ENCODE data around the gene GNG7. TPM values are rescaled to one million over a fixed set of nuclear protein-coding genes. Genes with fewer than 3 reads are reported as not detected.
"Not testable (repeated sequence)": the region's sequence is repeated elsewhere in the genome, so short reads cannot be mapped to it uniquely, and the experiment has no call there.

The GNG7 gene
- polyA plus RNA-seq, 3 donors, result 1.1 to 1.6 (median 1.3) TPM

GRCh38 chr19:2714531-2715269, 12.2 kb upstream of the GNG7 start:
- no peaks in the 10 kb centered on the region for H3K79me2 ChIP-seq (ENCODE audit: insufficient read depth, low read length)
- Mint-ChIP-seq H3K27ac (no peak overlapping the region), H3K4me1 (peaks cover 15% of the 10 kb centered on the region), H3K27me3 (ENCODE audit: low read depth in 3 of 3) (peaks cover 8 to 29% (median 10%) of the 10 kb centered on the region in 3 donors), H3K4me3 (no peak overlapping the region), H3K36me3 (no peaks in the 10 kb centered on the region), H3K9me3 (peaks cover 10 to 22% (median 13%) of the 10 kb centered on the region in 7 donors)
- H3K9me3 ChIP-seq (replicated peaks in 1 of 2; ENCODE audit: control insufficient read depth in 1 of 2, insufficient read depth in 1 of 2, low read length in 2 of 2), result peaks cover 14% of the 10 kb centered on the region in 2 donors
- H3K4me3 ChIP-seq (replicated peaks in 1 of 3; ENCODE audit: low read depth in 2 of 3, low read length in 3 of 3), result no peak overlapping the region
- H3K4me2 ChIP-seq (replicated peaks; ENCODE audit: extremely low read depth, low read length, poor library complexity, severe bottlenecking), result no peak overlapping the region
- TF ChIP-seq, protein P1, sequence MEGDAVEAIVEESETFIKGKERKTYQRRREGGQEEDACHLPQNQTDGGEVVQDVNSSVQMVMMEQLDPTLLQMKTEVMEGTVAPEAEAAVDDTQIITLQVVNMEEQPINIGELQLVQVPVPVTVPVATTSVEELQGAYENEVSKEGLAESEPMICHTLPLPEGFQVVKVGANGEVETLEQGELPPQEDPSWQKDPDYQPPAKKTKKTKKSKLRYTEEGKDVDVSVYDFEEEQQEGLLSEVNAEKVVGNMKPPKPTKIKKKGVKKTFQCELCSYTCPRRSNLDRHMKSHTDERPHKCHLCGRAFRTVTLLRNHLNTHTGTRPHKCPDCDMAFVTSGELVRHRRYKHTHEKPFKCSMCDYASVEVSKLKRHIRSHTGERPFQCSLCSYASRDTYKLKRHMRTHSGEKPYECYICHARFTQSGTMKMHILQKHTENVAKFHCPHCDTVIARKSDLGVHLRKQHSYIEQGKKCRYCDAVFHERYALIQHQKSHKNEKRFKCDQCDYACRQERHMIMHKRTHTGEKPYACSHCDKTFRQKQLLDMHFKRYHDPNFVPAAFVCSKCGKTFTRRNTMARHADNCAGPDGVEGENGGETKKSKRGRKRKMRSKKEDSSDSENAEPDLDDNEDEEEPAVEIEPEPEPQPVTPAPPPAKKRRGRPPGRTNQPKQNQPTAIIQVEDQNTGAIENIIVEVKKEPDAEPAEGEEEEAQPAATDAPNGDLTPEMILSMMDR (IDR thresholded peaks at IDR 0.05), result no peak
- intact Hi-C loops (cut with micrococcal nuclease), result no loop called here
- no peaks in the 10 kb centered on the region for H4K20me1 ChIP-seq (ENCODE audit: insufficient read depth, low read length)
- 93% methylated on average over 13 of the region's 16 CpGs for WGBS (ENCODE audit: insufficient coverage)
- peaks cover 3 to 6% of the 10 kb centered on the region in 2 donors for H3K27me3 ChIP-seq (ENCODE audit: control insufficient read depth in 2 of 2, insufficient read depth in 2 of 2, low read length in 2 of 2)
- H3K9ac ChIP-seq (ENCODE audit: insufficient read depth, low read length, poor library complexity, severe bottlenecking), result no peak overlapping the region
- H3K27ac ChIP-seq (ENCODE audit: low read depth in 1 of 2, low read length in 2 of 2), result no peak overlapping the region
- H3K36me3 ChIP-seq (replicated peaks in 1 of 2; ENCODE audit: control insufficient read depth in 1 of 2, insufficient read depth in 2 of 2, low read length in 2 of 2), result no peaks in the 10 kb centered on the region
- DNase-seq, result no peak
- no peak overlapping the region for H2AFZ ChIP-seq (ENCODE audit: insufficient read depth, low read depth, low read length, poor library complexity, severe bottlenecking)
- H3K4me1 ChIP-seq (ENCODE audit: control insufficient read depth in 1 of 2, insufficient read depth in 2 of 2, low read length in 2 of 2), result peaks cover 0 to 13% of the 10 kb centered on the region in 2 donors

DNA sequence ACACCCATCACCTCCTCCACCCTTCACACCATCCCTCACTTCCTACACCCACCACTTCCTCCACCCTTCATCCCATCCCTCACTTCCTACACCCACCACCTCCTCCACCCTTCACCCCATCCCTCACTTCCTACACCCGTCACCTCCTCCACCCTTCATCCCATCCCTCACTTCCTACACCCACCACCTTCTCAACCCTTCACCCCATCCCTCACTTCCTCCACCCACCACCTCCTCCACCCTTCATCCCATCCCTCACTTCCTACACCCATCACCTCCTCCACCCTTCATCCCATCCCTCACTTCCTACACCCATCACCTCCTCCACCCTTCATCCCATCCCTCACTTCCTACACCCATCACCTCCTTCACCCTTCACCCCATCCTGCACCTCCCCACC, 11.6 kb upstream of the GNG7 start:
- Histone ChIP-seq H3K4me1 (ENCODE audit: control insufficient read depth in 1 of 2, insufficient read depth in 2 of 2, low read length in 2 of 2) (peaks cover 0 to 13% of the 10 kb centered on the region in 2 donors), H3K9me3 (replicated peaks in 1 of 2; ENCODE audit: control insufficient read depth in 1 of 2, insufficient read depth in 1 of 2, low read length in 2 of 2) (peaks cover 14% of the 10 kb centered on the region in 2 donors)
- H4K20me1 ChIP-seq (ENCODE audit: insufficient read depth, low read length); intact Hi-C loops (cut with micrococcal nuclease); H3K79me2 ChIP-seq (ENCODE audit: insufficient read depth, low read length); H3K4me3 Mint-ChIP-seq; H3K27ac ChIP-seq (ENCODE audit: low read depth in 1 of 2, low read length in 2 of 2); H2AFZ ChIP-seq (ENCODE audit: insufficient read depth, low read depth, low read length, poor library complexity, severe bottlenecking); H3K4me3 ChIP-seq (replicated peaks in 1 of 3; ENCODE audit: low read depth in 2 of 3, low read length in 3 of 3); DNase-seq; H3K36me3 Mint-ChIP-seq; H3K4me2 ChIP-seq (replicated peaks; ENCODE audit: extremely low read depth, low read length, poor library complexity, severe bottlenecking); H3K27me3 ChIP-seq (ENCODE audit: control insufficient read depth in 2 of 2, insufficient read depth in 2 of 2, low read length in 2 of 2); H3K36me3 ChIP-seq (replicated peaks in 1 of 2; ENCODE audit: control insufficient read depth in 1 of 2, insufficient read depth in 2 of 2, low read length in 2 of 2); H3K27ac Mint-ChIP-seq; H3K9ac ChIP-seq (ENCODE audit: insufficient read depth, low read length, poor library complexity, severe bottlenecking): not testable (repeated sequence)
- Mint-ChIP-seq H3K4me1 (peaks cover 15% of the 10 kb centered on the region), H3K9me3 (peaks cover 10 to 22% (median 13%) of the 10 kb centered on the region in 7 donors), H3K27me3 (ENCODE audit: low read depth in 3 of 3) (peaks cover 2 to 23% (median 8%) of the 10 kb centered on the region in 3 donors)
- 80% methylated on average over 1 of the region's 1 CpG for WGBS (ENCODE audit: insufficient coverage)

DNA sequence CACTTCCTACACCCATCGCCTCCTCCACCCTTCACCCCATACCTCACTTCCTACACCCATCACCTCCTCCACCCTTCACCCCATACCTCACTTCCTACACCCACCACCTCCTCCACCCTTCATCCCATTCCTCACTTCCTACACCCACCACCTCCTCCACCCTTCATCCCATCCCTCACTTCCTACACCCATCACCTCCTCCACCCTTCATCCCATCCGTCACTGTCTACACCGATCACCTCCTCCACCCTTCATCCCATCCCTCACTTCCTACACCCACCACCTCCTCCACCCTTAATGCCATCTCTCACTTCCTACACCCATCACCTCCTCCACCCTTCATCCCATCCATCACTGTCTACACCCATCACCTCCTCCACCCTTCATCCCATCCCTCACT, 10.7 kb upstream of the GNG7 start:
- H3K4me3 Mint-ChIP-seq; H3K36me3 ChIP-seq (replicated peaks in 1 of 2; ENCODE audit: control insufficient read depth in 1 of 2, insufficient read depth in 2 of 2, low read length in 2 of 2); H3K27ac ChIP-seq (ENCODE audit: low read depth in 1 of 2, low read length in 2 of 2); H3K27me3 ChIP-seq (ENCODE audit: control insufficient read depth in 2 of 2, insufficient read depth in 2 of 2, low read length in 2 of 2); H3K4me3 ChIP-seq (replicated peaks in 1 of 3; ENCODE audit: low read depth in 2 of 3, low read length in 3 of 3); H3K9ac ChIP-seq (ENCODE audit: insufficient read depth, low read length, poor library complexity, severe bottlenecking); intact Hi-C loops (cut with micrococcal nuclease); H3K4me2 ChIP-seq (replicated peaks; ENCODE audit: extremely low read depth, low read length, poor library complexity, severe bottlenecking); H4K20me1 ChIP-seq (ENCODE audit: insufficient read depth, low read length); H3K36me3 Mint-ChIP-seq; H3K27ac Mint-ChIP-seq; H3K79me2 ChIP-seq (ENCODE audit: insufficient read depth, low read length); H2AFZ ChIP-seq (ENCODE audit: insufficient read depth, low read depth, low read length, poor library complexity, severe bottlenecking); DNase-seq: not testable (repeated sequence)
- peaks cover 10 to 22% (median 13%) of the 10 kb centered on the region in 7 donors for H3K9me3 Mint-ChIP-seq
- peaks cover 14% of the 10 kb centered on the region in 2 donors for H3K9me3 ChIP-seq (replicated peaks in 1 of 2; ENCODE audit: control insufficient read depth in 1 of 2, insufficient read depth in 1 of 2, low read length in 2 of 2)
- peaks cover 0 to 13% of the 10 kb centered on the region in 2 donors for H3K4me1 ChIP-seq (ENCODE audit: control insufficient read depth in 1 of 2, insufficient read depth in 2 of 2, low read length in 2 of 2)
- WGBS (ENCODE audit: insufficient coverage), result 67% methylated on average over 3 of the region's 3 CpGs
- H3K4me1 Mint-ChIP-seq, result peaks cover 15% of the 10 kb centered on the region
- peaks cover 0 to 16% (median 8%) of the 10 kb centered on the region in 3 donors for H3K27me3 Mint-ChIP-seq (ENCODE audit: low read depth in 3 of 3)
